Activated CD8-positive, alpha-beta memory T cell treated with anti-CD3 and anti-CD28 coated beads, Interleukin-2, amount 50 U/mL, for 1 hour (primary cell): Measurements from ENCODE around the gene MLXIPL.
"Not testable (repeated sequence)": the region's sequence is repeated elsewhere in the genome, so short reads cannot be mapped to it uniquely, and the experiment has no call there.

Experiments used
- DNase-seq: peaks from one replicate; pipeline ENCODE4 v3.0.0-alpha.2; 2020; ENCODE audit errors: extremely low read depth

The MLXIPL gene

GRCh38 chr7:73623798-73624668 lies at the start of gene MLXIPL:
TSS of gene MLXIPL (minus strand) at chr7:73624522. CDS start at chr7:73624492, 30 bp downstream.
- DNase-seq, result peak; percentile 8

GRCh38 chr7:73671857-73672445 lies 47.6 kb upstream of the MLXIPL start:
- no peak for DNase-seq

GRCh38 chr7:73671322-73671661 lies 47.0 kb upstream of the MLXIPL start:
- DNase-seq, result no peak

- no peak for DNase-seq
Measured at GRCh38 chr7:73669858-73670385, 45.6 kb upstream of the MLXIPL start.

- DNase-seq, result no peak
Measured at GRCh38 chr7:73669288-73669701, 45.0 kb upstream of the MLXIPL start.

- no peak for DNase-seq
Measured at GRCh38 chr7:73668886-73669230, 44.5 kb upstream of the MLXIPL start.

- DNase-seq, result no peak
Measured at GRCh38 chr7:73668103-73668885, 44.0 kb upstream of the MLXIPL start.

- DNase-seq, result peak; percentile 78
Measured at GRCh38 chr7:73667344-73668102, 43.2 kb upstream of the MLXIPL start, which contains the start of gene VPS37D. TSS of gene VPS37D (plus strand) at chr7:73667831. CDS start at chr7:73667959, 128 bp downstream.

GRCh38 chr7:73663033-73663432 lies 38.7 kb upstream of the MLXIPL start:
- no peak for DNase-seq

- DNase-seq, result not testable (repeated sequence)
Measured at GRCh38 chr7:73660594-73660993, 36.3 kb upstream of the MLXIPL start.

- no peak for DNase-seq
Measured at GRCh38 chr7:73659983-73660382, 35.7 kb upstream of the MLXIPL start.

GRCh38 chr7:73655309-73655708 lies 31.0 kb upstream of the MLXIPL start:
- DNase-seq, result not testable (repeated sequence)

GRCh38 chr7:73652541-73652949 lies 28.2 kb upstream of the MLXIPL start:
- DNase-seq, result no peak

- no peak for DNase-seq
Measured at GRCh38 chr7:73650524-73650923, 26.2 kb upstream of the MLXIPL start.

- no peak for DNase-seq
Measured at GRCh38 chr7:73649576-73649975, 25.3 kb upstream of the MLXIPL start.

- DNase-seq, result no peak
Measured at GRCh38 chr7:73648593-73649332, 24.4 kb upstream of the MLXIPL start.

GRCh38 chr7:73647725-73648592 lies 23.6 kb upstream of the MLXIPL start:
- DNase-seq, result no peak

GRCh38 chr7:73646785-73647724 lies 22.7 kb upstream of the MLXIPL start:
- no peak for DNase-seq
